ENCODE measurements around the gene CHRM4.

Gene CHRM4

DNA sequence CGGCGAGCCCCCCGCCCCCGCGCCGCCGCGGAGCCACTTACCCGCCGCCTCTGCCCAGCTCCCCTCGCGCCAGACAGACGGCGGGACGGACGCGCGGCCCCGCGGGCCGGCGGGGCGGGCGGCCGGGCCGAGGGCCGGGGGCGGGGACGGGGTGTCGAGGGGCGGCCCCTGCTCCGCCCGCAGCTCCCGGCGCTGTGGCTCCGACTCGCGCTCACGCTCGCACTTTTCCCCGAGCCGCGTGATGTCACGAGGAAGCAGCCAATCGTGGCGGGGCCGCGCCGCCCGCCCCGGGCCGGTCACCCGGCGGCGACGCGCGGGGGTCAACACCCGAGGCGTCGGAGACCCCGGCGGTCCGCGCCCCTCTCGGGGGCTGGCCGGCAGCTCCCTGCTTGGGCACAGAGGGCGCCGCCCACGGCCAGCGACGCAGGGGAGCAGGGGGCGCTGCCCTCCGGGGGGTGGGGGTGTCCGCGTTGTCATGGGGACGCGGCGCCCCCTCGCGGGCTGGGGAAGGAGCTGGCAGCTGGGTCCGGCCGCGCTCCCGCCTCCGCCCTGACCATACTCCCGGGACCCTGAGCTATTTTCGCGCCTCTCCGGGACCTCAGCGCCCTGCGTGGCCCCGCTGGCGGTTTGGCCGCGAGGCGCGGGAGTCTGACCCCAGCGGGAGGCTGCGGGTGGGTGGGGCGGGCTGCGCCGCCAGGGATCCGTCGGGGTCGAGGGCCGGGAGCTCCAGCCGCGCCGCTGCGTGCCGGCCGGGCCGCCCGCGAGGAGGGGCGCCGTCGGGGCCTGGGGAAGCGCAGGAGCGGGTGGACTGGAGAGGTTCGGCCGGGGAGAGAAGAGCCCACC, at the start of gene CHRM4:
CHRM4 (minus strand) TSS at position 199 of the 843 bp plus-strand sequence. CDS start 5,219 bp downstream, outside the sequence.
- DNase-seq (ENCODE audit: low read depth): no peak

DNA sequence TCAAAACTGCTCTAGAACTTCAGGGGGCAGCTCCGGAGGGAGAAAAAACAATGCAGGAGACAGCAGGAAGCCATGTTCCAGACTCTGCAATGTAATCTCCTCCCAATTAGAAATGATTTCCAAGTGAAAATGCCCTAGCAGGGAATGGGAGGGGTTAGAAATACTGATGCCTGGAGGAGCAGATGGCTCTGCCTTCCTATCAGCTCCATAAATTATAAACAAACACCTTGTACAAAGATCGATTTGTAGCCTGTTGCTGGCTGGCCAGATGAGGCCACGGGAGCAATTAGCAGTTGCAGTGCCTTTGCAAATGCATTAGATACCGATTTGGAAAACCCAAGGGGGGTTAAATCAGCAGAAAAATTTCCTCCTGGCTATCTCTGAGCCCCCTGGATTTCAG, 46.6 kb upstream of the CHRM4 start:
- no peak for DNase-seq (ENCODE audit: low read depth)

DNA sequence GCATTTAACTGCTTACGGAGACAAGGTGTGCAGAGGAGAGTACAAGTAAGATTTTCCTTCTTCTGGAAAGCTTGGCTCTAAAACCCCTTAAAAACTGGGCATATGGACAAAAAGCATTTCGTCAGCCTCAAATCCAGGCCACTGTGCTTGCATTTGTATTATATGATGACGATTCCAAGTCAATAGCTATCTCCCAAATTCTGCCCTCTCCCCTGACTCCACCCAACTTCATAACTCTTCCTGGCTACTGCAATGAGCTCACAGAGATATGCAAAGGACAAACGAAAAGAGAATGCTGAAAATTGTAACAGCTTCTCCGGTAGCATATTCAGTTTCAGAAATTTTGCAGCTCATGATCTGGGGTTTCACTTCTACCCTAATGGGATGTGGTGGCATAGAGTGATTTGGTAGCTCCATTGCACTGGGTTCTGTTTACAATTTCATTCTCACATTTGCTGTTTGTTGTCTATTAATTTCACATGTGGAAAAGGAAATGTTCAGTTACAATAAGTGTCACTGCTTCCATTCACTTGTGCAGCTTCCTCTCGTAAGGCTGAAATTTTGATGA, 45.6 kb upstream of the CHRM4 start:
- no peak for DNase-seq (ENCODE audit: low read depth)

DNA sequence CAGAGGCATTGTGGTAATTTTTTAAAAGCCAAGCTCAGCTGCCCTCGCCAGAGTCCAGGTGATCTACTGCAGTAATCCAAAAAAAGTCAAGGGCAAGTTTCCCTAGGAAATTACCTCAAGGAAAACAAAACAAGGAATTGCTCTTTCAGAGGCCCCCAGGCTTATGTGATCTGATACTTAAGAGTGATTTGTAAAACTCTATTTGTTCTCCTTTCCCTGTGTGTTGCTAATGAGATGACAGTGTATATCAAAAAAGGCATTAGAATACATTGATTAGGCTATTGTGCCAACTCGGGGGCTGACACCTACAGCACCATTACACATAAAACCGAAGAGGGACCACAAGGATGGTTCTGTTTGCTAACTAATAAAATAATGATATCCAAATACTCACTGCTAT, 44.5 kb upstream of the CHRM4 start:
- no peak for DNase-seq (ENCODE audit: low read depth)

DNA sequence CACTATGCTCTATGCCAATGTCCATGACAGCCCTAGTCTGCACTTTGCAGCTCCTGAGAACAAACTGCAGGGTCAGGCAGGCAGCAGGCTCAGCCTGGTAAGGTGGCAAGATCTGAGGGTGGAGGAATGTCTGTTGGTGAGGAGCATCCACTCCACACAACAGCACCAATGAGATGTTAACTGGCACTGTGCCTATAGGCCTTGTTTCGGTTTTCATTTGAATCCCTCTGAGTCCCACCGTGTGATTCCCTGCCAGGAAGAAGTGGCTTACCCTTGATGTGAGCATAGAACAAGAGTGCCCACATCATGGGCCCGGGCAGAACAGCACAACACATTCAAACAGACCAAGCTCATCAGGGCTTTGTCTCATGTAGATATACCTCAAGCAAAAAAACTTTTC, 44.1 kb upstream of the CHRM4 start:
- DNase-seq (ENCODE audit: low read depth): no peak

DNA sequence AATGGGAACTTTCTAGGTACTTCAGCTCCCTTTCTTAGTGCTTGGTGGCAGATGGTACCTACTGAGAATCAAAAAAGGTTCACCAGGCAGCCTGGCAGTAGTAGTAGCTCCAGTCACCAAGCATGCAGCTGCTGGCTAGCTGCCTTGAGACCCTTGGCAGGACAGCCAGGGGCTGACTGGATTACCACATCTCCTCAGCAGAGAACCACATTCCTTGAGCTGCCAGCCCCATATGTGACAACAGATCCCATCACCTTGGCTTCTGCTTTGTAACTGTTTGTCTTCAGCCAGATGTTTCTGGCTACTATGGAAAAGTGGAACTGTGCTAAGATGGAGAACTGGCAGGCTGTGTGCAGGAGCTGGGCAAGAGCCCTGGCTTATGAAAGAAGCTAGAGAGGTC, 39.6 kb upstream of the CHRM4 start:
- DNase-seq (ENCODE audit: low read depth): no peak

DNA sequence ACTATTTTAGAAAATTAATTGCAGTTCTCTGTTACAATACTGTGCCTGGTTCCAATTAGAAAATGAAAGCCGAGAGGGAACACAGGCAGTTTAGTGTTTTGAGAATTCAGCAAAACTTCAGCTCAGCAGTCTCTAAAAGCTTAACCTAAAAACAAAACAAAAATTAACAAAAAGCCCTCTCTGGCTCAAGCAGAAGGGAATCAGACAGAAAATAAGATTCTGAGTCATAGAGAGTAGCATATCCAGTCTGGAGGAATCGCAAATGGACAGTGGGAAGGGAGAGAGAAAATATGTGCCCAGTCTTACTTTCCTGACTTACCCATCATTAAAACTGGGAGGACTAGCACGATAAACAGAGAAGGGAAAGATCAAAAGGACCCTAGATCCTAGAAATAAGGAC, 38.1 kb upstream of the CHRM4 start:
- no peak for DNase-seq (ENCODE audit: low read depth)

DNA sequence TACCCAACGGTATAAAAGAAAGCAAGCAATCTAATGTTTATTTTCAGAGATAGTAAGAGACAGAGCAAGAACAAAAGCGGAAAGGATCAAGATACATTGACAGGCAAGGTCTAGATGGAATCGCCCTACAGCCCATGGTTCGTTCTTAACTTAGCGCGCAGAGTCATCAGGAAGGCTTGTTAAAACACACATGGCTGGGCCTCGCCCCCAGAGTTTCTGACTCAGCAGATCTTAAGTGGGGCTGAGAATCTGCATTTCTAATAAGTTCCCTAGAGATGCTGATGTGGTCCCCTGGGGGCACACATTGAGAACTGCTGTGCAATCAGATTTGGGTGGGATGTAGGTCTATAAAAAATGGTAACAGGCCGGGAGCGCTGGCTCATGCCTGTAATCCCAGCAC, 35.8 kb upstream of the CHRM4 start:
- no peak for DNase-seq (ENCODE audit: low read depth)

DNA sequence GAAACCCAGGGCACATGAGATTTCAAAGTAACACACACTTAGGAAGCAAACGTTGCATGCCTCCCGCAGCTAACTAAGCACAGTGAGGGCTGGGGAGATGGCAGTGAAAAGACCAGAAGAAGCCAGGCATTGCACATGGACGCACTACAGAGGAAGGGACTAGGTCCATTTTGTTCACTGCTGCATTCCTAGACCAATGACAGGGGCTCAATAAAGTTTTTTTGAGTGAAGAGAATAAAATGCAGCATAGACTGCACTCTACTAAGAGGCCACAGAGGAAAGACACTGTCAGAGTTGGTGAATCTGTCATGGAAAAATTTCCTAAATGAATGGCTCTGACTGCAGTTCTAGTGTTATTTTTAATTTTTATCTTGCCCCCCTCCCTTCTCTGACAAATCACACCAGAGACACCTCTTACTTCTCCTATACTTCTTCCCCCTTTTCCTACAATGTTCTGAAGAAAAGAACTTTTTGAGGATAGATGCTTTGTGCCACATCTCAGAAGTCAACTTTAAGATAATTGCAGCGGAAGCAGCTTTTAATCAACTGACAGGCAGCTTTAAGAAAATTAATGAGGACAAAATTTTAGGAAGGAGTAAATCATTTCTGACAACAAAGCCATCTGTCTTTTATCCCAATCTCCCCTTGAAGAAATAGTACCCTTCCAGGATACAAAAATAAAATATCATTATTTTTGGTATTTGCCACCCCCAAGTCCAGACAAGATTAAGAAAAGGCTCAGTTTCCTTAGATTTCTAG, 34.8 kb upstream of the CHRM4 start:
- no peak for DNase-seq (ENCODE audit: low read depth)

DNA sequence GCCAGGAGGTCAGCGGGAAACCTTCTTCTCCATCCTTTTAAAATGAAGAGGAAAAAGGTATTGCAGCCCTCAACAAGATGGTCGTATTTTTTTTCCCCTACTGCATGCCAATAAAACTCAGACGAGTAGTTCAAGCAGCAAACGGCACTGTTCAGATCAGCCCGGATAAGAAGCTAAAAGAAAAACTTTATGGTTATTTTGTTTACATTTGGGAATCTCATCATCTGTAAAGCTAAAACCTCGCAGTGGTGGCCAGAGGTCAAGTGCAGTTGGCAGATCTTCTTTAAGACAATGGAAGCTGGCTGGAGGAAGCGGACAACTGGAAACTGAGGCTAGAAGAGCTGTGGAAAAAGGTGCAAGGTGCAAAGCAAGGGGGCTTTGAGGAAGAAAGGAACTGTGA, 31.0 kb upstream of the CHRM4 start:
- DNase-seq (ENCODE audit: low read depth): no peak

DNA sequence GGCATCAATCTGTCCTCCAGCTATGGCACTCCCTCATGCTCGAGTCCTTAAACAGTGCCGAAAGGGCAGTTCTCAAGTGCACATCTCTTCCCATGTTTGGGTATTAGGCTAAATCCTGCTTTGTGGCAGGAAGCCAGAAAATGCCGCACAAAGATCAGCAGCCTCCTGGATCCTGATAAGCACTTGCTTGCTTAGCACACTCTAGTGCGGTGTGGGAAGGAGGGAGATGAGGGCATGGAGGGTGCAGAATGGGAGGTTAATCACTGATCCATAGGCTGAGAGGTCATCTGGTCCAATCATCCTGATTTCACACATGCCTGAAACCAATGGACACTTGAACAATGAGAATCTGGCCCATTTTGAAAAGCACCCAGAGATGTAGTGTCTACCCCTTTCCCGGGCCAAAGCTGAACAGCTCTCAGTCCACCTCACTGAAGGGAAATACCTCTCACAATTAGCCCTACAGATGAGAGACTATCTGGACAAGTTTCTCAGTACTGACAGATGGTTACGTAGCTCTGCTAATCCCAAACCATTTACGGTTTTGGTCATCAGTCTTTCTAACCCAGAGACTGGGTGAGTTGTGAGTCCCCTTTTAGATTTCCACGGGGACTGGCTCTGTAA, 29.8 kb upstream of the CHRM4 start:
- DNase-seq (ENCODE audit: low read depth): no peak

DNA sequence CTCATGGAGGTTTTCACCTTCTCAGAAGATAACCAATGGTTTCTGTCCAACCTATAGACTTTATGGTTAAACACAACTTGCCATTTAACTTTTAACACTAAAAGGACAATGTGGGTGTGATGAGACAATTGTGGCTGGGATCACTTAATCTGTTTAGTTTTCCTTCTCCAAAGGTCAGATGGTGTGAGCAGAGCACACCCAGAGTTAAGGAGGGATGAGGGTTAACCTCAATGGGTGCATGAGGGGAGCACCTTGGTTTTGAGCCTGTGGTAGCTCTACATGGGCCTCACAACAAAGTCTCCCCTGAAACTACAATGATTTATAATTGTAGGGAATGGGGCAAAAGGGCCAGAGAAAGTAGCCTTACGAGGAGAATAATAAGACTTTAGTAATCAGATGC, 28.9 kb upstream of the CHRM4 start:
- DNase-seq (ENCODE audit: low read depth): no peak

DNA sequence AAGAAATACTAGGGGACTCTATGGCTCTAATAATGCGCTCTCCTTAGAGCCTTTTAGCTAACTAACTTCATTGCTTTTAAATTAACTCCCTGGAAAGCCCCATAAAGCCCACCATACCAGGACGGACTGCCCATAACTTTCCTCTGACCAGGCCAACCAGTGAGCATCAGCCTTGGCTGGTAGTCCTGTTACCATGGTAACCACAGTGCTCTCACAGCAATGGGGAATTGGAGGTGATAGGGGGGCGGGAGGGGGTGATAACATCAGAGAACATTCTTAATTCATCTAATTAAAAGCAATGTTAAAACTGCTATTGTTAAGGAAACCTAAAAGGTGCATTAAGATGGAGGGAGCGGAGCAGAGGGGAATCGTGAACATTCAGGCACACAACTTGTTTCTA, 27.2 kb upstream of the CHRM4 start:
- DNase-seq (ENCODE audit: low read depth): no peak

DNA sequence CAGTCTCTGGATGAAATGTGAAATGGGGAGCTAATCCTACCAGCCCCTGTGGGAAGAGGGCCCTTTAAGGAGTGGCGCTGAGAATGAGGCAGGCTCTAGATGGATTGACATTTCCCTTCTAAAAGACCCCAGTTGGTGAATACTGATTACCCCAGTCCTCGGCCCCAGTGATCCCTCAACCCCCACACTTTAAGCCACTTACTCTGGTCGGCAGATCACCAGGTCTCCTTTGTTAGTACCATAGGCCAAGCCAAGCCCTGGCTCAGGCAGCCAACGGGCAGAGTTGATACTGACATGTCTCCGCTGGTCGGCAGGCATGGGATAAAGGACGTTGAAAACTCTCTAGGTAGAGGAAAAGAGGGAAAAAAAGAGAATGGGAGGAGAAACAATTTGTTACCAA, 26.1 kb upstream of the CHRM4 start:
- no peak for DNase-seq (ENCODE audit: low read depth)

DNA sequence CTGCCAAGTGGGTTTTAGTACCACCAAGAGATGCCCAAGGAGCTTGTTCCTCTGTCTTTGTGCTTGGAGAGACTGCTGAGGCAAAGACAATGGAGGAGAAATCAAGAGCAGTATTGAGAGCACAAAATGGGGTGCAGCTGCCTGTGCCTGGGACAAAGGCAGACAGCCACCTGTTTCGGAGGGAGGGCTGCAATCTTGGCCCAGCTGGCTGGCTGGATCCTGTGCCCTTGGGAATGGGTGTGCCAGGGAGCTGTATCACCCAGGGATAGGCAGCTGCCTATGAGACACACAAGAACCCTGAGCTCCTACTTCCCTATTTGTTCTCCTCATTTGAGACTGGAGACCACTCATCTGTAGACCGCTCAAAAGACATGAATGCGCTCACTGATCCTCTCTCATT, 23.3 kb upstream of the CHRM4 start:
- no peak for DNase-seq (ENCODE audit: low read depth)

DNA sequence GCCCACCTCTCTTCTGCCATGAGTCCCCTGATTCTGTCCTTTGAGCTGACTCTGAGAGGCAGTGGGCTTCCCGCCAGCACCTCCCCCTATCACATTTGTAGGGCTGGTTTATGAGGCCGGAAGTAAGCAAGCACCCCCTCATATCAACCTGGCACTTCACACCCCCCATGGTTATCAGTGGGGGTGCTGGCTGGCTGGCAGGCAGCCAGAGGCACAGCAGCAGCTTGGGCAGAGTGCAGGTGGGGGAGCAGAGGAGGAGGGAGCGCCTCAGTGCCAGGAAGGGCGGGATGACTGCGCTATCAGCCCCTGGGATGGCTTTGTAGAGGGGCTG, 22.9 kb upstream of the CHRM4 start:
- DNase-seq (ENCODE audit: low read depth): no peak

DNA sequence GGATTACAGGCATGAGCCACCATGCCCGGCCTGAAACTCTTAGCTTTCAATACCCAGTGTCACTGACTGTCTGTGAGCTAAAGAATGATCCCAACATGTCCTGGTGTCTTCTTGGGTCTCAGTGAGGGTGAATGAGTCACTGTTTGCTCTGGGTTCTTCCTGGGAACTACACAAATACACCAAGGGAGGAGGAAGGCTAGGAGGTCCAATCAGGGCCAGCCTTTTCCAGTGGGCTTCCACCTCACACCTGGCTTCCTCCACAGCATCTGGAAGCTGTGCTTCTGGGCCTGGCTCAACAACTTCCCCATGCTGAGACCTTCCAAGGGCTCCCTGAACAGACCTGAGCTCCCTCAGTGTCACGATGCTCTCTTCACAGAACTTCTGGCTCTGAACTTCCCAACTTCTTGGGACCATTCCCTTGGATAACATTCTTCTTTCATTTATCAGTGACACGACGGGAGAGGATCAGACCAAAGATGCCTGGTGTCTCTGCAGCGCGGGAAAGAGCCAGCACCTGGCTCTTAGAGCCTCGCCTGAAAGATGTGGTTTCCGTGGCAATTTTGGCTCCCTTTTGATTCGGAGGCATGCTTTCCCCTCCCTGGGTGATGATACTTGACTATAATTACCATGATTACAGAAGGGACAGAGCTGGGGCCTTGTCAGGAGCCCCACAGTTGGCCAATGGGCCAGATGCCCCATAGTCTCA, 22.3 kb upstream of the CHRM4 start:
- no peak for DNase-seq (ENCODE audit: low read depth)

DNA sequence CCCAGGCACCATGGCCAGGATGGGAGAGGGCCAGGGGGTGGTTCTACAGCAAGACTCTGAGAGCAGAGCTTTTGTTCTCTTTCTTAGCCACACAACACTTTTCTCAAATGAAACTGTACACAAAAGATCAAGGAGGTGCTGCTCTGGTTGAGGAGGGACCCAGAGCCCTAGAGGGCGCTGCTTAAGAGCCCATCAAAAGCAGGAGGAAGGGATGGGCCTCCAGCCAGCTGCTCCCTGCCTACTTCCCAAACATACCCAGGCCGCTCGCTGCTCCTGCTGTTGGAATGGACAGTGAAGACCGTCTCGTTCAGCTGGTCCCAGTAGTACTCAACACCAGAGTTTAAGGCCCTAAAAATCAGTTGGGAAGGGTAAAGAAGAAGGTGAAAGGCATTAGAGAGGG, 18.4 kb upstream of the CHRM4 start:
- no peak for DNase-seq (ENCODE audit: low read depth)

DNA sequence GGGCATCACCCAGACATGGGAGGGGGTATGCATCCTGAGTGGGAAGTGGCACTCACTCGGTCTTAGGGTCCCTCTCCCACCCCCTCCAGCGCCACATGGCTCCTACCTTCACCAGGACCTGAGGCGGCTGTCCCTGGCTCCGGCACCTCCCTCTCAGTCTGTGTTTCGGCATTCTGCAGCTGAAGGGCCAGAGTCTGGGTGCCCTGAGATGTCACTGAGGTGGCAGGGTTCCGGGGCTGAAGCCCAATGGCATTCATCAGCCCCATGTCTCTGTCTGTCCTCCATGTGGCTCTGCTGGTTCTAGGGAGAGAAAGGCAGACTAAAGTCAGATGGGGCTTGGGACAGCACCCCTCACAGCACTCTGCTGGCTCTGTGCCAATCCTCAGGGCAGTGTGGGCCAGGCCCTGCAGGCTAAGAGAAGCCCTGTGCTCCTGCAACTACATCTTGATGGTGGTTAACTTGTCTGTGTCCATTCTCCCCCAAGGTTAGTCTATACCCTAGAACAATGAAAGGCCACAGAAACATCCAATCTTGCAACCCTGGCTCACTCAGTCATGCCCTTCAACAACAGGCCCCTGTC, 16.9 kb upstream of the CHRM4 start:
- DNase-seq (ENCODE audit: low read depth): no peak

DNA sequence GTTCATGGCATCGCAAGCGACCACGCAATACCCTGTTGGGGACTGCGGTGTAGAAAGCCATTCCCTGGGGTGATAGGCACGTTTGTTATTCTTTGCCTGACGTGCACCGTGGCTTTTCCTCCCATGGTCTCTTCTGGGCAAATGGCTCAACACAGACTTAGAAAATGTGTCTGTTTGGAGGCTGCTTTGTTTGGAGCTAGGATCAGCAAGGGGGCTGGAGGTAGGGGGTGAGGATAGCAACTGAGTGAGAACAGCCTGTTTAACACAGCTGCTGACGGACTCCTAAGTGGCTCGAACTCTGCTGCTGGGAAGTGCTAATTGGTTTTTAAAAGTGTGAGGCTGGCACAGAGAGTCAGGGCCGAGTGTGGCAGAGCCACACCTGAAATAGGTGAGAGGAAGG, 16.1 kb upstream of the CHRM4 start:
- no peak for DNase-seq (ENCODE audit: low read depth)

DNA sequence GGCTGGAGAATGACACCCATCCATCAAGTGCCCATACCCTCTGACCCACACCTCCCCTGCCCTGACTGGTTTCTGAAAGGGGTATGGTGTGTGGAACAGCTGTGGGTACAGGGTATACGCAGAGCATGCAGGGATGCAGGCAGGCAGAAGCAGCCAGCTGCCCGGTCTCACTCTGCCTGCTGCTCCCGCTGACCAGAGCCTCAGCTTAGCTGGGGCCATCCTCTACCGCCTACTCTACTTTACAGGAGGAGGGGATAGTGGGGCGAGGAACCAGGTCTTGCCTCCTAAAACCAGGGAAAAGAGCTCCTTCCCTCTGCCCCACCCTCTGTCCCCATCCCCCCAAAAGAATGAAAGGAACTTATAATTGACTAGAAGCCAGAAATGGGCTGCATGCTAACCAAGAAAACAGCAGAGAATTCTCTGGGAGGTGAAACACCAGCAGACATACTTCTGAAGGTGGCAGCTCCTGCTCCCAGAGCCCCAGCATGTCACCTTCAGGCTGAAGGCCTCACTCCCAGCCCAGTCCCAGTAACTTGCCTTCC, 13.0 kb upstream of the CHRM4 start:
- DNase-seq (ENCODE audit: low read depth): no peak

All from stimulated activated CD8-positive, alpha-beta memory T cell treated with anti-CD3 and anti-CD28 coated beads, Interleukin-12 subunit alpha, Interleukin-12 subunit beta, amount 100 ng/mL, for 4 hours (primary cell).